ENCODE results near the gene SMURF2. TPM values are rescaled to one million over a fixed set of nuclear protein-coding genes. Genes with fewer than 3 reads are reported as not detected.

The SMURF2 gene
- total RNA-seq, 1 donor from 2014 or later, result 11.5 TPM

DNA sequence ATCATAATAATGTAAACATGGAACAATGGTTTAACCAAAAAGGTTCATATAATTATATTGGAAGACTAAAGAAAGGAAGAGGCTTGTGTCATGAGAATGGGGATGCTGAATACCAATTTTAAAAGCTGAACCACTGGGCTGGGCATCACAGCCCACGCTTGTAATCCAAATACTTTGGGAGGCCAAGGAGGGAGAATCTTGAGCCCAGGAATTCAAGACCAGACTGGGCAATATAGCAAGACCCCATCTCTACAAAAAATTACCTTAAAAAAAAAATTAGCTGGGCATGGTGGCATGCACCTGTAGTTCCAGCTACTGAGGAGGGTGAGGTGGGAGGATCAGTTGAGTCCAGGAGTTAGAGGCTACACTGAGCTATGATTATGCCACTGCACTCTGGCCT is 65.1 kb downstream of the SMURF2 start:
- Histone ChIP-seq H3K4me1 (no peaks in the 10 kb centered on the region), H3K4me3 (no peak overlapping the region), H3K27me3 (ENCODE audit: low read depth) (no peaks in the 10 kb centered on the region), H3K36me3 (peaks cover 50% of the 10 kb centered on the region), H3K27ac (replicated peaks) (no peak overlapping the region), H3K9me3 (replicated peaks) (no peaks in the 10 kb centered on the region)
- TF ChIP-seq, protein P1, sequence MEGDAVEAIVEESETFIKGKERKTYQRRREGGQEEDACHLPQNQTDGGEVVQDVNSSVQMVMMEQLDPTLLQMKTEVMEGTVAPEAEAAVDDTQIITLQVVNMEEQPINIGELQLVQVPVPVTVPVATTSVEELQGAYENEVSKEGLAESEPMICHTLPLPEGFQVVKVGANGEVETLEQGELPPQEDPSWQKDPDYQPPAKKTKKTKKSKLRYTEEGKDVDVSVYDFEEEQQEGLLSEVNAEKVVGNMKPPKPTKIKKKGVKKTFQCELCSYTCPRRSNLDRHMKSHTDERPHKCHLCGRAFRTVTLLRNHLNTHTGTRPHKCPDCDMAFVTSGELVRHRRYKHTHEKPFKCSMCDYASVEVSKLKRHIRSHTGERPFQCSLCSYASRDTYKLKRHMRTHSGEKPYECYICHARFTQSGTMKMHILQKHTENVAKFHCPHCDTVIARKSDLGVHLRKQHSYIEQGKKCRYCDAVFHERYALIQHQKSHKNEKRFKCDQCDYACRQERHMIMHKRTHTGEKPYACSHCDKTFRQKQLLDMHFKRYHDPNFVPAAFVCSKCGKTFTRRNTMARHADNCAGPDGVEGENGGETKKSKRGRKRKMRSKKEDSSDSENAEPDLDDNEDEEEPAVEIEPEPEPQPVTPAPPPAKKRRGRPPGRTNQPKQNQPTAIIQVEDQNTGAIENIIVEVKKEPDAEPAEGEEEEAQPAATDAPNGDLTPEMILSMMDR (IDR thresholded peaks at IDR 0.05; ENCODE audit: borderline replicate concordance), result no peak
- intact Hi-C loops (cut with micrococcal nuclease), result no loop called here
- no peak for DNase-seq

DNA sequence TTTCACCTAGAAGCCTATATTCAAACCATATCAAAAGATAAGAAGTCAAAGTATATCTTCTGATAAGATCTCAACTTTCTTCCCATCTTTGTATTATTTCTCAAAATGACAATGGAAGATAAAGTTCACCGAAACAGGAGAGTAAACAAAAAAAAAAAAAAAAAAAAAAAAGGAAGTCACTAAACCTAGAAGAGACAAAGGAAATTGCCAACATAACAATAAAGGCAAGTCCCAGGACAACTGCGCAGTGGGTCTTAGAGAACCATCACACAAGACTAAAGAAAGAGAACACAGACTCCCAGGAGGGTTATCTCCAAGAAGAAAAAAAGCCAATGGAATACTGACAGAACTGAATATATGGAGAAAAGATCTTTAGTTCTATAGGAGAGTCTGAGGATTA is 65.7 kb downstream of the SMURF2 start:
- DNase-seq, result no peak
- H3K4me1 ChIP-seq, result no peaks in the 10 kb centered on the region
- intact Hi-C loops (cut with micrococcal nuclease), result no loop called here
- TF ChIP-seq, protein P1 (IDR thresholded peaks at IDR 0.05; ENCODE audit: borderline replicate concordance), result no peak
- H3K36me3 ChIP-seq, result peaks cover 55% of the 10 kb centered on the region
- no peaks in the 10 kb centered on the region for H3K27me3 ChIP-seq (ENCODE audit: low read depth)
- no peak overlapping the region for H3K27ac ChIP-seq (replicated peaks)
- no peak overlapping the region for H3K4me3 ChIP-seq
- no peaks in the 10 kb centered on the region for H3K9me3 ChIP-seq (replicated peaks)

DNA sequence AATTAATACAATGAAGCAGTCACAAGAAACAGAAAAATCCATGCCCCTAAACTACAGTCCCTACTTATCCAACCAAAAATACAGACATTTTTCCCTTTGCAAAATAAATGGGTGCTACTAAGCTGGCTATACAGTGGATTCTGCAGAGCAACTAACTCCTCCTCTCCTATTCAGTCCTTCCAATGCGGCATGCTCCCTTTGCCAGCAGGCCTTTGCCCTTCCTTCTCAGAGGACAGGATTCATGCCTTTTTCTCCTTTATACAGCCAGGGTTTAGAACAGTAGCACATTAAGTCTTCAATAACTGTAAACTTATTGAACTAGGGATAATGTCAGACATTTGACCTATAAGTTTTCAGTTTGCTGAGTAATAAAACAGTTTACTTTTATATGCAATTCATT is 70.2 kb downstream of the SMURF2 start:
- intact Hi-C loops (cut with micrococcal nuclease), result no loop called here

DNA sequence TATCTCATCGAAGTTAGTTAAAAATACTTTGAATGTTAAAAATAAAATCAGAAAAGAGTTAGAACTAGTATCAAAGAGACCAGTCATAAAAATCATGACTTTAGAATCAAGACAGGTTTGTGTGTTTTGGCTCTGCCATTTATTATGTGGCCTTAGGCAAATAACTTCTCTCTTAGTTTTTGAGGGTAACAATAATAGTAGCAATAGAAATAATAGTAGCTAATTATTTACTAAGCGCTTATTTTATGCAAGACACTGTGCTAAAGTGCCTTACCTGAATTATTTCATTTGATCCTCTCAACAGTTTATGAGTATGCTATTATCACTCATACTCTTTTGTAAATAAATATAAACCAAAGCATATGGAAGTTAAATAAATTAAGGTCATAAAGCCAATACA is 77.0 kb downstream of the SMURF2 start:
- intact Hi-C loops (cut with micrococcal nuclease), result no loop called here
- no peaks in the 10 kb centered on the region for H3K4me1 ChIP-seq
- H3K27ac ChIP-seq (replicated peaks), result no peak overlapping the region
- no peaks in the 10 kb centered on the region for H3K27me3 ChIP-seq (ENCODE audit: low read depth)
- TF ChIP-seq, protein P1 (IDR thresholded peaks at IDR 0.05; ENCODE audit: borderline replicate concordance), result no peak
- H3K9me3 ChIP-seq (replicated peaks), result no peaks in the 10 kb centered on the region
- peaks cover 53% of the 10 kb centered on the region for H3K36me3 ChIP-seq
- H3K4me3 ChIP-seq, result no peak overlapping the region
- no peak for DNase-seq

More for the DNA sequence above, 70.2 kb downstream of the SMURF2 start:
- H3K27ac ChIP-seq (replicated peaks), result no peak overlapping the region
- H3K9me3 ChIP-seq (replicated peaks), result no peaks in the 10 kb centered on the region
- no peaks in the 10 kb centered on the region for H3K27me3 ChIP-seq (ENCODE audit: low read depth)
- no peak for DNase-seq
- TF ChIP-seq, protein P1 (IDR thresholded peaks at IDR 0.05; ENCODE audit: borderline replicate concordance), result no peak
- no peaks in the 10 kb centered on the region for H3K4me1 ChIP-seq
- no peak overlapping the region for H3K4me3 ChIP-seq
- H3K36me3 ChIP-seq, result peaks cover 62% of the 10 kb centered on the region

DNA sequence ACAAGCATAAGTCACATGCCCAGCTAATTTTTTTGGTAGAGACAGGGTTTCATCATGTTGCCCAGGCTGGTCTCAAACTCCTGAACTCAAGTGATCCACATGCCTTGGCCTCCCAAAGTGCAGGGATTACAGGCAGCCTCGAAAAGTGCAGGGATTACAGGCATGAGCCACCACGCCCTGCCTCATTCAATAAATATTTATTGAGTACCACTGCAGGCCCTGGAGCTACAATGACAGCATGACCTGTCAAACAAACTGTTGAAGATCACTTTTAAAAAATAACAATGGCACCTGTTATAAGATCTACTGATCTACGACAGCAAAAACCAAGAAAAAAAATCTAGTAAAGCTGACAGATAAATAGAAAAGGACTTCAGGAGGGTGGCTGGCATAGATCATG is 79.1 kb downstream of the SMURF2 start:
- Histone ChIP-seq H3K27ac (replicated peaks) (no peak overlapping the region), H3K4me1 (no peaks in the 10 kb centered on the region), H3K4me3 (no peak overlapping the region), H3K27me3 (ENCODE audit: low read depth) (no peaks in the 10 kb centered on the region), H3K36me3 (peaks cover 59% of the 10 kb centered on the region), H3K9me3 (replicated peaks) (no peaks in the 10 kb centered on the region)
- TF ChIP-seq, protein P1 (IDR thresholded peaks at IDR 0.05; ENCODE audit: borderline replicate concordance), result no peak
- intact Hi-C loops (cut with micrococcal nuclease), result no loop called here
- DNase-seq, result no peak

Data from left ventricle myocardium inferior (tissue), 1 donor.